WI38 (cell line): ENCODE data around the gene VTI1A.

Experiments
- H3K4me3 ChIP-seq: 2 replicates; pipeline ENCODE4 v1.5.1; 2011; ENCODE audit warnings: low read depth, mild to moderate bottlenecking, control low read depth, low read length
- CTCF ChIP-seq: IDR thresholded peaks from 2 replicates; pipeline ENCODE4 v1.5.1; 2012; ENCODE audit warnings: low read depth, mild to moderate bottlenecking, control low read depth, low read length

Gene VTI1A

GRCh38 chr10:112467541-112468075 lies 20.6 kb downstream of the VTI1A start:
- TF ChIP-seq CTCF: no peak
- no peak overlapping the region for H3K4me3 ChIP-seq

- H3K4me3 ChIP-seq: no peak overlapping the region
- TF ChIP-seq CTCF: peak; percentile 14; the same call in 1 of the 2 replicates
Observed at GRCh38 chr10:112471878-112472487, 25.0 kb downstream of the VTI1A start.

- no peak; the same call in 1 of the 2 replicates for TF ChIP-seq CTCF
- H3K4me3 ChIP-seq: no peak overlapping the region
Observed at GRCh38 chr10:112475575-112476218, 28.7 kb downstream of the VTI1A start.

- no peak overlapping the region for H3K4me3 ChIP-seq
- TF ChIP-seq CTCF: no peak
Observed at GRCh38 chr10:112481602-112482001, 34.6 kb downstream of the VTI1A start.

- no peak overlapping the region for H3K4me3 ChIP-seq
- TF ChIP-seq CTCF: no peak
Observed at GRCh38 chr10:112484399-112484798, 37.4 kb downstream of the VTI1A start.

GRCh38 chr10:112487964-112488363 lies 40.9 kb downstream of the VTI1A start:
- TF ChIP-seq CTCF: no peak
- no peak overlapping the region for H3K4me3 ChIP-seq

- no peak overlapping the region for H3K4me3 ChIP-seq
- no peak for TF ChIP-seq CTCF
Observed at GRCh38 chr10:112490545-112490944, 43.5 kb downstream of the VTI1A start.
